HG03342 (cell line): ENCODE data around the gene TAF11.
"Not testable (repeated sequence)": the region's sequence is repeated elsewhere in the genome, so short reads cannot be mapped to it uniquely, and the experiment has no call there.

Source experiments
- ATAC-seq: cut with Tn5 transposase; IDR thresholded peaks from one replicate; pipeline ENCODE4 v1.9.1; 2021; ENCODE audit warnings: mild to moderate bottlenecking, moderate library complexity; ENCODE audit not compliant: unreplicated experiment

The TAF11 gene

DNA sequence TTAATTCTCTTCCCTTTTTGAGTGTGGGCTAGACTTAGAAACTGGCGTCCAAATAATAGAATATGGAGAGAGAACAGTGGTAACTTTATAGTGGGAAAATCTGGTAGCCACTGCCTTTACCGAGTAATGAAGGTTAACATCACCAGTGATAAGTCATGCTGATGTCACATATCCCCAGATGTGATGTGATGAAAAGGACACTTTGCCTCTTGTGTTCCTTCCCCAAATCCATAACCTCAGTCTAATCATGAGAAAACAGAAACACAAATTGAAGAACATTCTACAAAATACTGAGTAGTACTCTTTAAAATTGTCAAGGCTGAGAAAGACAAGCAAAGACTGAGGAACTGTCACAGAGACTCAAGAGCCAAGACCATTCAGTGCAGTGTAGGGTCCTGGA lies 19.0 kb upstream of the TAF11 start:
- no peak for ATAC-seq

DNA sequence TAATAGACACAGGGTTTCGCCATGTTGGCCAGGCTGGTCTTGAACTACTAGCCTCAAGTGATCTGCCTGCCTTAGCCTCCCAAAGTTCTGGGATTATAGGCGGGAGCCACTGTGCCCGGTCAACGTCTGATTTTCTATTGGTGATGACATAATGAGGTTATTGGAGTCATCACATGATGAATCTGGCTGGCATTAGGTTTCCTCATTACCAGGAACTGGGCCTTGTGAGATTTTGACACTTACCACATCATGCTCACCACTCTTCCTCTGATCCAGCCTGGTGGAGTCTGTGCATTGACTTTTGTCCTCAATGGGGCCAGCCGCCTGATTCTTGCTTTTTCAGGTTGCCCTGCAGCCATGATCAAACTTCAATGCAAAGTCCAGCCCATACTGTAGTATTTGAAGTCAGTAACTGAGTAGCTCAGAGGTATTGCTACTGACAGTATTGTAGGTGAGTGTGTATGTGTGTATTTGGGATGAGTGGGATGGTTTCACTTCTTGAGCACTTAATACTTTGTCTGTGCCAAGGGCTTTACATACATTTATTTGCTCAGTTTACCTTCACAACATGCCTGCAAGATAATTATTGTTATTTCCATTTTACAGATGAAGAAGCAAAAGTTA lies 17.3 kb upstream of the TAF11 start:
- ATAC-seq, result no peak

DNA sequence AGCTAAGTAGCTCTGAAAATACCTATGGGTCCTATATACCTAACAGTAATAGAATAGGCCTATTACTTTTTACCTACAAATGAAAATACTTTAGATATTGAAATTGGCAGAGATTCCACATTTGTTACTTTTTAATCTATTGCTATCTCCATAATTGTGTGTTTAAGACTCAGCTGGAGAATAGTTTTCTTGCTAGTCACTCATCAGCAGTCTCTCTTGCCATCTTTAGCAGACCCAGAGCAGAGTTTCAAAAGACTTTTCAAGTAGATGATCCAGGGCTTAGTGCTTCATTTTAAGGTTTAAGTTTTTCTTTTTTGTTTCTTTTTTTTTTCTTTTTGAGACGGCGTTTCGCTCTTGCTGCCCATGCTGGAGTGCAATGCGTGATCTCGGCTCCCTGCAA lies 14.1 kb upstream of the TAF11 start:
- ATAC-seq, result no peak

DNA sequence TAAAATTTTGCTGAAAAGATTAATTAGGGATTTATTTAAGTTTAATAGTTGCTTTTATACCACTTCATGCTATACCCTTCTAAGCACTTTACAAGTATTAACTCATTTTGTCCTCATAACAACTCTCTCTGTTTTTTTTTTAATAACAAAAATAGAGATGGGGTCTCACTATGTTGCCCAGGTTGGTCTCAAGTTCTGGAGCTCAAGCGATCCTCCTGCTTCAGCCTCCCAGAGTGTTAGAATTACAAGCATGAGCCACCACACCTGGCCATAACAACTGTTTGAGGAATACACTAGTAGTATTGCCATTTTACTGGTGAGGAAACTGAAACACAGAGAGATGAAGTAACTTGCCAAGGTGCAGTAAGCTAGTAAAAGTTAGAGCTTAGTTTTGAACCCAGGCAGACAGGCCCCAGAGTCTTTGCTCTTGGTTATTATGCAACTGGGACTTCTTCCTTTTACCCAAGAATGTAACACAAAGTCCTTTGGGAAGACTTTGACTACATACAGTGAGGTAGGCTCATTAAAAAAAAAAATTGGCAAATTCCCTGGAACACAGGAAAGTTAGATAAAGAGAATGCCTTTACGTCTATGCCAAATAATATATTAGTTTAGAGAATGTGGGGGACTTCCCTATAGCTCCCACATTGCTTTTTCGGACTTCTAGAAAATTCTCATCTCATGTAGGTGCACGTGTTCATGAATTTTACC lies 12.6 kb upstream of the TAF11 start:
- no peak for ATAC-seq

DNA sequence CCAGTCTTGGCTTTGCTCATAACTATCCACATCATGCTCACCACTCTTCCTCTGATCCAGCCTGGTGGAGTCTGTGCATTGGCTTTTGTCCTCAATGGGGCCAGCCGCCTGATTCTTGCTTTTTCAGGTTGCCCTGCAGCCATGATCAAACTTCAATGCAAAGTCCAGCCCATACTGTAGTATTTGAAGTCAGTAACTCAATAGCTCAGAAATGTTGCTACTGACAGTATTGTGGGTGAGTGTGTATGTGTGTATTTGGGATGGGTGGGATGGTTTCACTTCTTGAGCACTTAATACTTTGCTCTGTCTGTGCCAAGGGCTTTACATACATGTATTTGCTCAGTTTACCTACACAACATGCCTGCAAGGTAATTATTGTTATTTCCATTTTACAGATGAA lies 11.9 kb upstream of the TAF11 start:
- not testable (repeated sequence) for ATAC-seq

DNA sequence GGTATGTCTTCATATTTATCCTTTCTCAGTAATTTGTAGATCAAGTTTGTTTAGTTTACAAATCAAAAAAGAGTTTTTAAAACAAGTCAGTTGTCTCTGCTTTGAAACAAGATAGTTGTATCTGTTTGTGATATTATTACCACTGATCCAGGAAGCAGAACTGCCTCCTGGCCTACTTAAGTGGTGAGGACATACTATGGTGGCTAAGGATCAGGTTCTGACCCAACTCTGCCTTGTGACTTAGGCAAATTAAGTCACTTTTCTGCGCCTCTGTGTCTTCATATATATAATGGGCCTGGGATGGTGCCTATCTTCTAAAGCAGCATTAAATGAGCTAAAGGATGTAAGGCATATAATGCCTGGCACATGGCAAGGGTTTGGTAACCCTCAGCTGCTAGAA lies 9.9 kb upstream of the TAF11 start:
- no peak for ATAC-seq

DNA sequence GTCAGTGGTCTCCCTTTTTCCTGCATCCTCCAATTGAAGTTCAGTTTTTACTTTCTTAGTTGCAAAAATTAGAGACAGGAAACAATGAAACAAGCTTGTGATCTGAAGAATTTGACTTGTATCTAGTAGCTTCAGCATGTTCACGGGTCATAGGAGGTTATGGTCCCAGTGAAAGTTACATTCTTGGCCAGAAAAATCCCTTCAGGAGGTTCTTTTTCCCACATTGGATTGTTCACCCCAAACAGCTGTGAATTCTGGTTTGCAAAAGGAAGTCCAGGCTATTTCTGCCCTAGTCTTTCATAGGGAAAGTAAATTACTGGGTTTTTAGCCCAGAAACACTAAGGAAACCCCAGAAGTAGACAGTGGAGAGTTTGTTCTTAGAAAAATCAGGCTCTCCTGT lies 9.3 kb upstream of the TAF11 start:
- no peak for ATAC-seq

DNA sequence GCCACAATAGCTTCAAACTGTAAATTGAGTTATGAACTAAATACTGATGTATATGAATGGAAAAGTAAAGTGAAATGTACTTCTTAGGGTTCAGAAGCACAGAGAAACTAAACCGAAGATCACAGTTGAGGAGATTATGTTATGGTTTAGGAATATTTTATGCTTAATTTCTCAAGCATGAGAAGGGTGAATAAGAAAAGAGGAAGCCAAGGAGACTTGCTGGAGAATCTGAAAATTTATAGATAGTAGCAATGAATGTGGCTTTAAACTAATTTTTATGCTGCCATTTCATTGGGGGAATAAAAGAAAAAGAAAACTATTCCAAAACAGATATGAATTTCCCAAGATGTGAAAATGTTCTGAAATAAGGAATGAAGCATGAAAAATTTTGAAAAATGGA lies 6.9 kb upstream of the TAF11 start:
- ATAC-seq, result no peak

DNA sequence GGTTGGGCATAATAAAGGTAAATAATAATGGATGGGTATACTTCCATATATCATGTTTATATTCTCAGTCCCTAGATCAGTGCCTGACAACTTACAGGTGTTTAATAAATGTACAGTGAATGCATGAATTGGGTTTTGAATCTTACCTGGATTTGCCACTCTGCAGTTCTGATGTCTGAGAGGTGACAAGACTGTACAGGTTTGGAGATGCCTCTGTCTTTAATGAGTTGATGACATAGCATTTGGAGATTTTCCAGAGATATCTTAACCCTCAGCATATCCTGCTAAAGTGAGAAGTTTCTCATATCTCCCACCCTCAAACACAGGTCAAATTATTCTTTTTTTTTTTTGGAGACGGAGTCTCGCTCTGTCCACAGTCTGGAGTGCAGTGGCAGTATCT lies 3.5 kb upstream of the TAF11 start:
- no peak for ATAC-seq

DNA sequence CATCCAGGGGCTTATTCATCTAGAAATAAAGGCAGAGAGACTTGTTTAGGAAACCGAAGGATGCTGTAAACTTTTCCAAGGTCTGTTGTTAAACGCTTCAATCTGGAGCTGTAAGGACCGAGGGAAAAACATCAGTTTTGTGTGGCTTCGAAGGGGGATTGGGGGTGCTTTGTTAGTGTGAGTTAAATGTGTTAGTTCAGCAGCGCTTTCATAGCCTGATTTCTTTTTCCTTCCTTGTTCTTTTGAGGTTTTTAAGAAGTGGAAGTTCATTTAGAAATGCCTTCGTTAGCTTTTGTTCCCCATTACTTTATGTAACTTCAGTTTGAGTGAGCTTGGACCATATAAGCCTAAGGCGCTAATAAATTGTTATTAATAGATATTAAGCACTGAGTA lies 2.7 kb upstream of the TAF11 start:
- no peak for ATAC-seq

DNA sequence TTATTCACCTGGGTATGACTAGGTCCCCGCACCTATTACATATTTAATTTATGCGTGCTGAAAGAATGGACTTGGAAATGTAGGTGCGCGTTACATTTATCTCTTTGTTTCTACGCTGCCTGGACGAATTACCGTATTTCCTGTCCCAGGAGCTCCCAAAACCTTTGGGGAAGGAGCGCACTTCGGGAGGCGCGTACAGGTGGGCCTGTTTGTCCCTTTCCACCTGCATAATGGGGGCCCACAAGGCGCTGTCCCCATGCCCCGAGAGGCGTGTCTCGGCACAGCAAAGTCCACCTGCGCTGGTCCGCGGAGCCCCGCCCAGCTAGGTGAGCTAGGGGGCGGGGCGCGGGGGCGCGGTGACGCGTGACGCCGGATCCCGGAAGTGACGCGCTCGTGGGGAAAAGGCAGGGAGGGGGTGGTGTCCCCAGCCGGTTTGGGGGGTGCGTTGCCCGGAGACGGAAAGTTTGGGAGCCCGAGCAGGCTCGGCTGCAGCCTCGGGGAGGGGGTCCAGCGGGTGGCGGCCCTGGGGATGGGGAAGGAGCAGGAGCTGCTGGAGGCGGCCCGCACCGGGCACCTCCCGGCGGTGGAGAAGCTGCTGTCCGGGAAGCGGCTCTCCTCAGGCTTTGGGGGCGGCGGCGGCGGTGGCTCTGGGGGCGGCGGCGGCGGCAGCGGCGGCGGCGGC lies 1.2 kb upstream of the TAF11 start, which contains the start of gene ANKS1A:
Gene ANKS1A (plus strand): TSS at position 382 of the 682 bp plus-strand sequence. CDS start 148 bp downstream, at position 530.
- ATAC-seq, result peak; percentile 50

DNA sequence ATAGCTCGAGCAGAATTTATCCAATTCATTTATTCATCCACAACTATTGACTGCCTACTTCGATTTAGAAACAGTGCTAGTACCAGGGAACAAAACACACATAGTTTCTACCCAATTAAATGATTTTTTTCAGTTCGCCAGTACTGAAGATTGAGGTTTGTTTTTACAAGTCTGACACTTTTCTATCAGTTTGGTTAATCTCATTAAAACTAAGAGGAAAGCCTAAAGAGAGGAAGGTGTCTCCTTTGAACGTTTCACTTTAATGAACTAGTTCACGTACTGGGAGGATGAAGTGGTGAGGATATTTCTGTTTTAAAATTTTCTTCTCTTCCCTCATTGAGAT lies 643 bp upstream of the TAF11 start:
- no peak for ATAC-seq

DNA sequence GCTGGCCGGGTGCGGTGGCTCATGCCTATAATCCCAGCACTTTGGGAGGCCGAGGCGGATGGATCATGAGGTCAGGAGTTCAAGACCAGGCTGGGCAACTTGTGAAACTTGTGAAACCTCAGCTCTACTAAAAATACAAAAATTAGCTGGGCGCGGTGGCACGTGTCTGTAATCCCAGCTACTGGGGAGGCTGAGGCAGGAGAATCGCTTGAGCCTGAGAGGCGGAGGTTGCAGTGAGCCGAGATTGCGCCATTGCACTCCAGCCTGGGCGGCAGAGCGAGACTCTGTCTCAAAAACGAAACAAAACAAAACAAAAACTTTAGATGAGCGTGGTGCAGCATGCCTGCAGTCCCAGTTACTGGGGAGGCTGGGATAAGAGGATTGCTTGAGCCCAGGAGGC lies 2.0 kb downstream of the TAF11 start:
- ATAC-seq, result not testable (repeated sequence)

DNA sequence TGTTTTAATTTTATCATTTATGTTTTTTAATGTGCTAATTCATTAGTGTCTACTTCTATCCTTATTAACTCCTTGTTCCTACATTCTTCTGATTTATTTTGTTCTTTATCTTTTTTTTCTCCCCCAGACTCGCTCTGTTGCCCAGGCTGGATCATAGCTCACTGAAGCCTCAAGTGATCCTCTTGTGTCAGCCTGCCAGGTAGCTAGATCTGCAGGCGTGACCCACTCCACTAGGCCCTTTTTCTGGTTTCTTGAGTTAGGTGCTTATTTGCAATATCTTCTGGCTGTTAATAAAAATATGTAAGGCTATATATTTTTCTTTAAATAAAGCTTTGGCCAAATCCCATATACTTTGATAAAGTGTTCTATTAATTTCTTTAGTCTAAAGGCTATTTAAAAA lies 2.8 kb downstream of the TAF11 start:
- no peak for ATAC-seq

DNA sequence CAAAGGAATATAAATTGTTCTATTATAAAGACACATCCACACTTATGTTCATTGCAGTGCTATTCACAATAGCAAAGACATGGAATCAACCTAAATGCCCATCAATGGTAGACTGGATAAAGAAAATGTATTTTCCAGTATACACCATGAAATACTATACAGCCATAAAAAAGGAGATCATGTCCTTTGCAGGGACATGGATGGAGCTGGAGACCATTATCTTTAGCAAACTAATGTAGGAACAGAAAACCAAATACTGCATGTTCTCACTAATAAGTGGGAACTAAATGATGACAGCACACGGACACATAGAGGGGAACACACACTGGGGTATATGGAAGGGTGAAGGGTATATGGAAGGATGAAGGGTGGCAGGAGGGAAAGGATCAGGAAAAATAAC lies 3.8 kb downstream of the TAF11 start:
- ATAC-seq, result not testable (repeated sequence)

DNA sequence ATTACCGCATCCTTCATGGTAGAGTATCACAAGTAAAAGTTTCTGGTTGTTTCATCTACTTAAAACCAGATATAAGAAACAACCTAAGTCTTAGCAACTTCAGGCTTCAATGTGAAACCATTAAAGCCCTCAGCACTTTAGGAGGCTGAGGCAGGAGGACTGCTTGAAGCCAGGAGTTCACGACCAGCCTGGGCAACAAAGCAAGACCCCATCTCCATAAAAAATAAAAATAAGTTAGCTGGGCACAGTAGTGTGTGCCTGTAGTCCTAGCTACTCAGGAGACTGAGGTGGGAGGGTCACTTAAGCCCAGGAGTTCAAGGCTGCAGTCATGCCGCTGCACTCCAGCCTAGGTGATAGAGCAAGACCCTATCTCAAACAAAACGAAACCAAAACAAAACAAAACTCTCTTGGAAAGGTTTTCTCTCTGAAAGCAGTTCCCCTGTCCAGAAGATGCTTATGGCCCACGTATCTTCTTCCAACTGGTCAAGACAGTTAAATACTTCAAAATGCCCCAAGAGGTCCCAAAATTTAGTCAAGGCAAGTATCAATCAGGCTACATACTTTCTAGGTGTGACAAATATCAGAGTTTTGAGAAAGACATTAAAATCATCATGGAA lies 9.9 kb downstream of the TAF11 start:
- no peak for ATAC-seq

DNA sequence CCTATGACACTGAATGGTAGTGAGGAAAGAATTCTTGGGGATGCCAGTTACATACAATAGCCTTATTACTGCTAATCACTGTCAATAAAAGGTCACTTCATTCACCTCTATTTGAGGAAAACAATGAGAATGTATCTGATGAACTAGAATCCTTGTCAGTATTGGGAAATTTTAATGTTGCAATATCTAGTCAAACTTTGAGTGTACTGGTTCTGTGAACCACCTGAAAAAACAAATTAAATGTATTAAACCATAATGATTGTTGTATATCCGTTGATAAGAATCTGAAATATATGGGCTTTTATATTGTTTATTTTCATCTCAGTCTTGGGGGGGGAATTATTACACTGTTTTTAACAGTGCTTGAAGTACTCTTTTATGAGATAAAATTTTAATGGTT lies 10.6 kb downstream of the TAF11 start:
- ATAC-seq, result no peak

DNA sequence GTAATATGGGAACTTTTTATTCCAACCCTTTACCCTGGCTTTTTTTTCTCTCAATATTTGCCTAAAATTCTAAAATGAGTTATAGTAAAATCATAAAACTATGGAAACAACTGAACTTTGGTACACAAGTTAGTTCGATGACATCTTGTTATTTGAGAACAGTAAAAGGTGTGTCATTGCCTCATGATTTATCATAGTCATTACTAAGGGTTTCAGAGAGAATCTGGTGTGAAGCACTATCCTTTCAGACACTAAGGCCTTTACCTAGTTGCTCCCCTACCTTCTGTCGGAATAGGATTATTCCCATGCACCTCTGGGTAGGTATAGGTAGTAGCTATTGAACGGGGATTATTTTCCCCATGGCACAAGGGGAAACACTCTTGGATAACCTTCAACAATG lies 11.4 kb downstream of the TAF11 start:
- ATAC-seq, result no peak

DNA sequence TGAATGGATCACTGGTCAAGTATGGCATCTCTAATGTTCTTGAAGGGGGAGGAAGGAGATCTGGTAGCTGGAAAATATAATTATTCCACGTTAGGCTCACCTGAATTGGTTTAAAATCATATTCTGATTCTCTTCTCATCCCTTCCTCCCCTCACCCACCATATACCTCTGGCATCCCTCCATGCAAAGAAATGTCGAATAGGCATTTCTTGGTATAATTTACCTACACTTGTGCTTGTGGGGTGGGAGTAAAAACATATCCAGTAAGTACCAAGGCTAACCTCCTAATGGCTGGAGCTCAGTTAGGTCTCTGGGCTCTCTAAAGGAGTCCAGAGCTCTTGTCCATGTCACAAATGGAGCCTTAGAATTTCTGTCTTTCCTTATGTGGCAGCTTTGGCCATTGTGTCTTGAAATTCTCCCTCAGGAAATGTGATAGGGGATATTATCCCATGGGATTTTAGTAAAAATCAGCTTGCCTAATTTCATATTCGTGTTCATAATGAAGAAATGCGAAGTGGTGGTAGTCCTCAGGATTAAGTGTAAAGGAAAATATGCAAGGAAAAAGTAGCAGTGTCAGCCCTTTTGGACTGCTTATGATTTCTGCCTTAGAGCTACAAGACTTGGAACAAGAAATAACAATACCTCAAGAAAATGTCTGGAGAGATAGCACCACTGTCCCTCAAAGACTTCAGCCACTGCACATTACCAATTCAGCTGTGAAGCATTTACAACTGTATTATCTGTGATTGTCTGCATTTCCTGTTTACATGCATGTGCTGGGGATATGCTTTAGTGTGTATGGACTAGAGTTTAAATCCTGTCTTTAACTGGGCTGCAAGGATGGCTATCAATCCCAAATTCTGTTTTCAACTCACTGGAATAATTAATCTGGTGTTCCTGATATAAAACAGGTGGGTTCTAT lies 12.3 kb downstream of the TAF11 start:
- no peak for ATAC-seq

DNA sequence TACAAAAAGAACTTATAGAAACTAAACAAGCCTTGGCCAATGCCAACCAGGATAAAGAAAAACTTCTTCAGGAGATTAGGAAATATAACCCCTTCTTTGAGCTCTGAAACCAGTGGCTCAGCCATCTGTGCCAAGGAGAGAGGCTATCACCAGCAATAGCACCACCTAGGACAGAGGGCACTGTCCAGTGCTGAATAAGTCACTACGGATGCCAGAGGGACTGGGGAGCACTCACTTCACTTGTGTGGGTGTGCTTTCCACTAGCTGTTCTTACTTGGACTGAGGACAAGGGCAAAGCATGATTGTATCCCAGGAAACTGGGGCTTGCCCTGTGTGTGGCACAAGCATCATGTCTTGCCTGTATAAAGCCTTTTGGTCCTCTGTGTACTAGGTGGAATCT lies 15.5 kb downstream of the TAF11 start:
- no peak for ATAC-seq

DNA sequence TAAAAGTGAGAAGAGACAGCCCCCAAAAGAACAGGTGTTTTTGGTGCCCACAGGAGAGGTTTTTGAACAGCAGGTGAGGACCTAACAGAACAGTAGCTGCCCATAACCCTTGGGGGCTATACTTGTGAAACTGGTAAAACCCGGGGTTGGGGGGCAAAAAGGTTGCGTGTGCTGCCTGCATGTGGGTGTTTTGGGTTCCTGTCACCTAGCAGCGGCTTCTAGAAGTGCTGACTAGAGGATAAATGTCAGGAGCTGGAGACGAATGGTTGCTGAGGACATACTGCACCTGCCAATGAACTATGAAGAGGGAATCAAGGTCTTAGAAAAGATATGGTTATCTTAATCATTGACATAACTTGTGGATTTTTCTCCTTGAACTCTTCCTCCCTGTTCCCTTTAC lies 16.0 kb downstream of the TAF11 start:
- ATAC-seq, result no peak
